Frontal cortex (tissue), 4 donors: Measurements from ENCODE around the gene ABCE1. TPM values are rescaled to one million over a fixed set of nuclear protein-coding genes. Genes with fewer than 3 reads are reported as not detected.
"Not testable (repeated sequence)": the region's sequence is repeated elsewhere in the genome, so short reads cannot be mapped to it uniquely, and the experiment has no call there.

Experiments
- DNase-seq, 2 donors: peaks; one replicate each; pipeline ENCODE4 v3.0.0; 2012; ENCODE audit warnings: low spot score in 2 of 2
- FAIRE-seq: peaks from 2 replicates; lab custom pipeline; 2012; peaks lifted over from hg19 to GRCh38; lab: Jason Lieb, UNC
- total RNA-seq: library from RNA; depleted of rRNA; stranded (reverse); fragments of >200 nt; gene quantifications from one replicate; pipeline ENCODE4 v1.2.3, GENCODE V29; 2014
- donor health status: control.
- donor health status: control.
- donor health status: control.

The ABCE1 gene
- total RNA-seq, 1 donor from 2014 or later, result 133 TPM

- DNase-seq, result no peak
- no peak for FAIRE-seq
Measured at GRCh38 chr4:145099653-145100052, 1.5 kb downstream of the ABCE1 start.

- no peak for FAIRE-seq
- no peak for DNase-seq
Measured at GRCh38 chr4:145101091-145101490, 3.0 kb downstream of the ABCE1 start.

GRCh38 chr4:145102619-145103018, 4.5 kb downstream of the ABCE1 start:
- FAIRE-seq, result no peak
- no peak for DNase-seq

- DNase-seq (no peak), FAIRE-seq (no peak)
Measured at GRCh38 chr4:145103496-145103895, 5.4 kb downstream of the ABCE1 start.

GRCh38 chr4:145107126-145107525, 9.0 kb downstream of the ABCE1 start:
- FAIRE-seq (no peak), DNase-seq (no peak)

GRCh38 chr4:145108128-145108527, 10.0 kb downstream of the ABCE1 start:
- FAIRE-seq (no peak), DNase-seq (no peak)

GRCh38 chr4:145125396-145125795, 27.3 kb downstream of the ABCE1 start:
- FAIRE-seq (no peak), DNase-seq (no peak)

GRCh38 chr4:145130130-145130529, 32.0 kb downstream of the ABCE1 start:
- FAIRE-seq (no peak), DNase-seq (no peak)

- FAIRE-seq (no peak), DNase-seq (no peak)
Measured at GRCh38 chr4:145130788-145131399, 32.8 kb downstream of the ABCE1 start.

GRCh38 chr4:145131848-145132247, 33.7 kb downstream of the ABCE1 start:
- DNase-seq (no peak), FAIRE-seq (no peak)

- no peak for DNase-seq
- no peak for FAIRE-seq
Measured at GRCh38 chr4:145132511-145133098, 34.5 kb downstream of the ABCE1 start.

GRCh38 chr4:145136219-145136618, 38.1 kb downstream of the ABCE1 start:
- not testable (repeated sequence) for FAIRE-seq, DNase-seq

- FAIRE-seq, result no peak
- no peak for DNase-seq
Measured at GRCh38 chr4:145148980-145149379, 50.9 kb downstream of the ABCE1 start.

GRCh38 chr4:145153181-145153903, 55.2 kb downstream of the ABCE1 start:
- no peak for FAIRE-seq
- no peak for DNase-seq

- FAIRE-seq, result peak; percentile 43
- DNase-seq, result no peak
Measured at GRCh38 chr4:145153904-145154298, 55.8 kb downstream of the ABCE1 start.

- FAIRE-seq (no peak), DNase-seq (no peak)
Measured at GRCh38 chr4:145154573-145154972, 56.5 kb downstream of the ABCE1 start.

GRCh38 chr4:145155268-145155870, 57.3 kb downstream of the ABCE1 start:
- no peak for FAIRE-seq
- no peak for DNase-seq

- FAIRE-seq, result no peak
- DNase-seq, result no peak
Measured at GRCh38 chr4:145156986-145157385, 58.9 kb downstream of the ABCE1 start.

- no peak for FAIRE-seq
- DNase-seq, result no peak
Measured at GRCh38 chr4:145161549-145161948, 63.4 kb downstream of the ABCE1 start.

GRCh38 chr4:145167887-145168286, 69.8 kb downstream of the ABCE1 start:
- no peak for DNase-seq
- no peak for FAIRE-seq
